ENCODE data around the gene MAP3K2.

The MAP3K2 gene

GRCh38 chr2:127387655-127388422, at the start of gene MAP3K2:
Gene MAP3K2, minus strand, starts transcription at chr2:127387975. Its CDS starts 44,846 bp downstream, at chr2:127343129.
- H3K27me3 ChIP-seq (replicated peaks; ENCODE audit: control insufficient read depth, insufficient read depth, low read length), result no peaks in the 10 kb centered on the region
- peak; percentile 95 for DNase-seq (ENCODE audit: extremely low read depth, insufficient read length)
- H3K36me3 ChIP-seq (ENCODE audit: control insufficient read depth, insufficient read depth, low read length), result no peaks in the 10 kb centered on the region
- TF ChIP-seq, protein P1, sequence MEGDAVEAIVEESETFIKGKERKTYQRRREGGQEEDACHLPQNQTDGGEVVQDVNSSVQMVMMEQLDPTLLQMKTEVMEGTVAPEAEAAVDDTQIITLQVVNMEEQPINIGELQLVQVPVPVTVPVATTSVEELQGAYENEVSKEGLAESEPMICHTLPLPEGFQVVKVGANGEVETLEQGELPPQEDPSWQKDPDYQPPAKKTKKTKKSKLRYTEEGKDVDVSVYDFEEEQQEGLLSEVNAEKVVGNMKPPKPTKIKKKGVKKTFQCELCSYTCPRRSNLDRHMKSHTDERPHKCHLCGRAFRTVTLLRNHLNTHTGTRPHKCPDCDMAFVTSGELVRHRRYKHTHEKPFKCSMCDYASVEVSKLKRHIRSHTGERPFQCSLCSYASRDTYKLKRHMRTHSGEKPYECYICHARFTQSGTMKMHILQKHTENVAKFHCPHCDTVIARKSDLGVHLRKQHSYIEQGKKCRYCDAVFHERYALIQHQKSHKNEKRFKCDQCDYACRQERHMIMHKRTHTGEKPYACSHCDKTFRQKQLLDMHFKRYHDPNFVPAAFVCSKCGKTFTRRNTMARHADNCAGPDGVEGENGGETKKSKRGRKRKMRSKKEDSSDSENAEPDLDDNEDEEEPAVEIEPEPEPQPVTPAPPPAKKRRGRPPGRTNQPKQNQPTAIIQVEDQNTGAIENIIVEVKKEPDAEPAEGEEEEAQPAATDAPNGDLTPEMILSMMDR (IDR thresholded peaks at IDR 0.05; ENCODE audit: insufficient read depth, low read length, poor library complexity, severe bottlenecking), result no peak
- peak within 1 kb of the TSS; percentile 91 for H3K4me3 ChIP-seq (replicated peaks; ENCODE audit: low read depth, low read length)

DNA sequence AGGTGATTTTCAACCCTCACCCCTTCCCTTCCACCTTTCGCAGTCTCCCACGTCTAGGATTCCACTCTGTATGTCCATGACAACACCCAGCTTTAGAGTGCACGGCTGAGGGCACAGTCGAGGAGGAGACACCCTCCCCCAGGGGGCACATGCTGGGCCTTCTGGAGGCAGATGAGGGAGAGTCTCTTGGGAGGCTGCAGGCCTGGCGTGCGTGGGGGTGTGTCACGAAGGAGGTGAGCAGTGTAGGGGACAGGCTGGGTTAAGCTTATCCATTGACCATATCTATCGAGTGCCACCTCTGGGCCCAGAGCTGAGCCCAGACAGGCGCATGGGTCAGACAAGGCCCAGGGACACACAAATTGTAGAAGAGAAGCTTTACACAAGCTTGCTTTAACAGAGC, 49.3 kb upstream of the MAP3K2 start:
- TF ChIP-seq, protein P1 (IDR thresholded peaks at IDR 0.05; ENCODE audit: insufficient read depth, low read length, poor library complexity, severe bottlenecking), result no peak
- Histone ChIP-seq H3K36me3 (ENCODE audit: control insufficient read depth, insufficient read depth, low read length) (no peaks in the 10 kb centered on the region), H3K27me3 (replicated peaks; ENCODE audit: control insufficient read depth, insufficient read depth, low read length) (no peaks in the 10 kb centered on the region), H3K4me3 (replicated peaks; ENCODE audit: low read depth, low read length) (no peak overlapping the region)
- DNase-seq (ENCODE audit: extremely low read depth, insufficient read length), result no peak

DNA sequence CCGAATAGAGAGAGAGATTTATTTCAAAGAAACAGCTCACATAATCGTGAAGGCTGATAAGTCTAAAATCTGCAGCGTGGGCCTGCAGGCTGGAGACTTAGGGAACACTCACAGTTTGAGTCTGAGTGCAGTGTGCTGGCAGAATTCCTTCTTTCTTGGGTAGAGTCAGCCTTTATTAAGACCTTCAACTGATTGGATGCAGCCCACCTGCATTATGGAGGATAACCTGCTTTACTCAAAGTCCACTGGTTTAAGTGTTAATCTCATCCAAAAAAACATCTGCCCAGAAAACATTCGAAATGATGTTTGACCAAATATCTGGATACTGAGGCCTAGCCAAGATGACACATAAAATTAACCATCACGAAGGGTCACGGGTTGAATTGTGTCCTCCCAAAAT, 46.7 kb upstream of the MAP3K2 start:
- no peaks in the 10 kb centered on the region for H3K36me3 ChIP-seq (ENCODE audit: control insufficient read depth, insufficient read depth, low read length)
- no peak for DNase-seq (ENCODE audit: extremely low read depth, insufficient read length)
- no peak overlapping the region for H3K4me3 ChIP-seq (replicated peaks; ENCODE audit: low read depth, low read length)
- no peaks in the 10 kb centered on the region for H3K27me3 ChIP-seq (replicated peaks; ENCODE audit: control insufficient read depth, insufficient read depth, low read length)
- TF ChIP-seq, protein P1 (IDR thresholded peaks at IDR 0.05; ENCODE audit: insufficient read depth, low read length, poor library complexity, severe bottlenecking), result no peak

- H3K27me3 ChIP-seq (replicated peaks; ENCODE audit: control insufficient read depth, insufficient read depth, low read length), result no peaks in the 10 kb centered on the region
- no peak for DNase-seq (ENCODE audit: extremely low read depth, insufficient read length)
- no peaks in the 10 kb centered on the region for H3K36me3 ChIP-seq (ENCODE audit: control insufficient read depth, insufficient read depth, low read length)
- TF ChIP-seq, protein P1 (IDR thresholded peaks at IDR 0.05; ENCODE audit: insufficient read depth, low read length, poor library complexity, severe bottlenecking), result no peak
- no peak overlapping the region for H3K4me3 ChIP-seq (replicated peaks; ENCODE audit: low read depth, low read length)
Observed at GRCh38 chr2:127431408-127432023, 43.7 kb upstream of the MAP3K2 start.

DNA sequence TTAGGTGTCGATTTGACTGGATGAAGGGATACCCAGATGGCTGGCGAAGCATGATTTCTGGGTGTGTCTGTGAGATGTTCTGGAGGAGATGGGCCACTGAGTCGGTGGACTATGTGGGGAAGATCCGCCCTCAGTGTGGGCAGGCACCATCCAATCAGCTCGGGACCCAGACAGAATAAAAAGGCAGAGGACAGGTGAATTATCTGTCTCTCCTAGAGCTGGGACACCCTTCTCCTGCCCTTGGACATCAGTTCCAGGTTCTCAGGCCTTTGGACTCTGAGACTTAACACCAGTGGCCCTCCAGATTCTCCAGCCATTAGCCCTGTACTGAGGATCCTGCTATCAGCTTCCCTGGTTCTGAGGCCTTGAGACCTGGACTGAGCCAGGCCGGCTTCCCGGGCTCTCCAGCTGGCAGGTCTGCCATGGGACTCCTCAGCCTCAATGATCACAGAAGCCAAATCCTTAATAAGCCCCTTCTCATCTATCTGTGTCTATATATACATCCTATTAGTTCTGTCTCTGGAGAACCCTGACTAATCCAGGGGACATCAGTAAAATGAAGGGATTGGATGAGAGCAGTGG, 42.2 kb upstream of the MAP3K2 start:
- H3K36me3 ChIP-seq (ENCODE audit: control insufficient read depth, insufficient read depth, low read length), result no peaks in the 10 kb centered on the region
- no peak overlapping the region for H3K4me3 ChIP-seq (replicated peaks; ENCODE audit: low read depth, low read length)
- no peaks in the 10 kb centered on the region for H3K27me3 ChIP-seq (replicated peaks; ENCODE audit: control insufficient read depth, insufficient read depth, low read length)
- DNase-seq (ENCODE audit: extremely low read depth, insufficient read length), result no peak
- TF ChIP-seq, protein P1 (IDR thresholded peaks at IDR 0.05; ENCODE audit: insufficient read depth, low read length, poor library complexity, severe bottlenecking), result no peak

Measured in GM06990 (cell line).